ENCODE results near the gene ZNF526. TPM values are rescaled to one million over a fixed set of nuclear protein-coding genes. Genes with fewer than 3 reads are reported as not detected.

The ZNF526 gene
- total and polyA plus RNA-seq, 2 experiments from 2014 or later, result 4.9 to 8.6 TPM

DNA sequence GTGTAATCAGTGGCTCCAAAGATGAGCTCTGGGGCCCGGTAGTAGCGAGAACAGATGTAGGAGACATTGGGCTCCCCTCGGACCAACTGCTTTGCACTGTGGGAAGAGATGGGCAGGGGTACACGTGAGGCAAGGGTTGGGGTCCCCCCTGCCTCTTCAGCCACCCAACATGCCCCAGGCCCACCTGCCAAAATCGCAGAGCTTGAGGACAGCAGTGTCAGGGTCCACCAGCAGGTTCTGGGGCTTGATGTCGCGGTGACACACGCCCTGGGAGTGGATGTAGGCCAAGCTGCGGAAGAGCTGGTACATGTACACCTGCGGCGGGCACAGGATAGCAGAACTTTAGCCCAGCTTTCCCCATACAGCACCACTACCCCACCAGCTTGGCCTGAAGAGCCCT is 14.3 kb downstream of the ZNF526 start:
- Histone ChIP-seq H3K9me2 (replicated peaks; ENCODE audit: insufficient read depth) (no peaks in the 10 kb centered on the region), H3K27ac (peak overlapping the region; percentile 70), H3K4me1 (ENCODE audit: insufficient read depth) (no peaks in the 10 kb centered on the region), H3K36me3 (replicated peaks; ENCODE audit: insufficient read depth, low read depth) (no peaks in the 10 kb centered on the region), H3K9me3 (ENCODE audit: low read depth) (no peaks in the 10 kb centered on the region), H2AFZ (no peak overlapping the region), H4K20me1 (ENCODE audit: insufficient read depth, poor library complexity, severe bottlenecking) (peaks cover 5% of the 10 kb centered on the region), H3K27me3 (no peaks in the 10 kb centered on the region), H3K79me2 (peaks cover 18% of the 10 kb centered on the region), H3K4me3 (no peak overlapping the region), H3K4me2 (no peak overlapping the region)
- DNase-seq (ENCODE audit: low spot score), result peak; percentile 3
- no peak for TF ChIP-seq CTCF (IDR thresholded peaks at IDR 0.05; ENCODE audit: poor library complexity)
- no peak for TF ChIP-seq EZH2phosphoT487 (IDR thresholded peaks at IDR 0.05; ENCODE audit: low read depth, severe bottlenecking, unreplicated experiment)
- no peak for TF ChIP-seq EZH2 (IDR thresholded peaks at IDR 0.05; ENCODE audit: borderline replicate concordance)
- WGBS (ENCODE audit: low lambda C conversion rate, missing lambda C conversion rate), result 98% methylated on average over 10 of the region's 11 CpGs

DNA sequence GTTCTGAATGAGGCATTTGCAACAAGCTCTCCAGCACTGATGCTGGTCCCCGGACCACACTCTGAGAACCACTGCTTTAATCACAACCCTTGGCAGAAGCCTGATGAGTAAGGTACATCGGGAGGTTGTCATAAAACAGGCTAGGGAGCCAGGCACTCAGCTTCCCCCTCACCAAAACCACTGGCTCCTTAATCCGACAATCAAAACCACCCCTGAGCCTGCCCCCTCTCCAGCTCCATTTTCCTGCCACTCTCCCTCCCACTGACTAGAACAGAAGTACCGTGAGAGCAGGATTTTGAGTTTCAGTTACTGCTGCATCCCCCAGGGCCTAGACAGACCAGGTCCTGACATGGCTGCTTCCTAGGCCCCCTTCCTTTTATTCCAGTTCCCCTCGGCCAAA is 15.1 kb downstream of the ZNF526 start:
- no peak for DNase-seq (ENCODE audit: low spot score)
- Histone ChIP-seq H3K36me3 (replicated peaks; ENCODE audit: insufficient read depth, low read depth) (no peaks in the 10 kb centered on the region), H3K4me1 (ENCODE audit: insufficient read depth) (no peaks in the 10 kb centered on the region), H3K27me3 (no peaks in the 10 kb centered on the region), H3K9me2 (replicated peaks; ENCODE audit: insufficient read depth) (no peaks in the 10 kb centered on the region), H2AFZ (no peak overlapping the region), H3K4me3 (no peak overlapping the region), H4K20me1 (ENCODE audit: insufficient read depth, poor library complexity, severe bottlenecking) (peaks cover 2% of the 10 kb centered on the region), H3K9me3 (ENCODE audit: low read depth) (no peaks in the 10 kb centered on the region), H3K4me2 (no peak overlapping the region), H3K79me2 (peaks cover 23% of the 10 kb centered on the region), H3K27ac (no peak overlapping the region)
- 94% methylated on average over 5 of the region's 5 CpGs for WGBS (ENCODE audit: low lambda C conversion rate, missing lambda C conversion rate)
- TF ChIP-seq EZH2phosphoT487 (IDR thresholded peaks at IDR 0.05; ENCODE audit: low read depth, severe bottlenecking, unreplicated experiment) (no peak), CTCF (IDR thresholded peaks at IDR 0.05; ENCODE audit: poor library complexity) (no peak), EZH2 (IDR thresholded peaks at IDR 0.05; ENCODE audit: borderline replicate concordance) (no peak)

- Histone ChIP-seq H3K4me3 (no peak overlapping the region), H2AFZ (no peak overlapping the region), H3K36me3 (replicated peaks; ENCODE audit: insufficient read depth, low read depth) (no peaks in the 10 kb centered on the region), H3K79me2 (peaks cover 43% of the 10 kb centered on the region), H3K9me2 (replicated peaks; ENCODE audit: insufficient read depth) (no peaks in the 10 kb centered on the region), H3K4me2 (no peak overlapping the region), H3K9me3 (ENCODE audit: low read depth) (no peaks in the 10 kb centered on the region), H3K27me3 (no peaks in the 10 kb centered on the region), H3K4me1 (ENCODE audit: insufficient read depth) (peaks cover 7% of the 10 kb centered on the region), H4K20me1 (ENCODE audit: insufficient read depth, poor library complexity, severe bottlenecking) (no peaks in the 10 kb centered on the region), H3K27ac (no peak overlapping the region)
- TF ChIP-seq CTCF (IDR thresholded peaks at IDR 0.05; ENCODE audit: poor library complexity) (no peak), EZH2 (IDR thresholded peaks at IDR 0.05; ENCODE audit: borderline replicate concordance) (no peak), EZH2phosphoT487 (IDR thresholded peaks at IDR 0.05; ENCODE audit: low read depth, severe bottlenecking, unreplicated experiment) (no peak)
- 97% methylated on average over 10 of the region's 10 CpGs for WGBS (ENCODE audit: low lambda C conversion rate, missing lambda C conversion rate)
- DNase-seq (ENCODE audit: low spot score), result no peak
Observed at GRCh38 chr19:42239544-42240220, 19.6 kb downstream of the ZNF526 start.

Data from hepatocyte (in vitro differentiated cells).